ENCODE data around the gene NOX4.
"Not testable (repeated sequence)": the region's sequence is repeated elsewhere in the genome, so short reads cannot be mapped to it uniquely, and the experiment has no call there.

NOX4 gene

DNA sequence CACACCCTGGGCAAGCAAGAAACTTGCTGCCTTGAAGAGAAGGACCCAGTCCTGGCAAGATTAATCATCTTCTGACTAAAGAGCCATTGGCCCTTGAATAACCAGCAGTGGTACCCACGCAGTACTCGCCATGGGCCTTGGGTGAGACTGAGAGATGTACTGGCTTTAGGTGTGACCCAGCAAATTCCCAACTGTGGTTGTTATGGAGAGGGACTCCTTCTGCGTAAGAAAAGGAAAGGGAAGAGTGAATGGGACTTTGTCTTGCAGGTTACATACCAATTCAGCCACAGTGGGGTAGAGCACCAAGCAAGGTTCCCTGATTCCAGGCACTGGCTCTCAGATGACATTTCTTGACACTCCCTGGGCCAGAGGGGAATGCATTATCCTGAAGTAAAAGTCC lies 80.1 kb downstream of the NOX4 start:
- not testable (repeated sequence) for H3K36me3 Mint-ChIP-seq (ENCODE audit: insufficient read depth); H3K4me3 Mint-ChIP-seq; H3K4me1 Mint-ChIP-seq; DNase-seq (ENCODE audit: low spot score in 2 of 2); ATAC-seq (replicated peaks; ENCODE audit: extremely low read depth, poor library complexity, severe bottlenecking); H3K27me3 Mint-ChIP-seq; H3K27ac Mint-ChIP-seq (ENCODE audit: low read depth)
- H3K9me3 Mint-ChIP-seq, result peaks cover 11% of the 10 kb centered on the region

GRCh38 chr11:89410666-89411065 lies 80.5 kb downstream of the NOX4 start:
- ATAC-seq (replicated peaks; ENCODE audit: extremely low read depth, poor library complexity, severe bottlenecking); H3K4me1 Mint-ChIP-seq; H3K27me3 Mint-ChIP-seq; H3K36me3 Mint-ChIP-seq (ENCODE audit: insufficient read depth); DNase-seq (ENCODE audit: low spot score in 2 of 2); H3K27ac Mint-ChIP-seq (ENCODE audit: low read depth); H3K4me3 Mint-ChIP-seq: not testable (repeated sequence)
- peaks cover 11% of the 10 kb centered on the region for H3K9me3 Mint-ChIP-seq

- not testable (repeated sequence) for H3K27ac Mint-ChIP-seq (ENCODE audit: low read depth); H3K4me3 Mint-ChIP-seq; DNase-seq (ENCODE audit: low spot score in 2 of 2); H3K36me3 Mint-ChIP-seq (ENCODE audit: insufficient read depth); ATAC-seq (replicated peaks; ENCODE audit: extremely low read depth, poor library complexity, severe bottlenecking); H3K27me3 Mint-ChIP-seq; H3K4me1 Mint-ChIP-seq; H3K9me3 Mint-ChIP-seq
These were observed 82.7 kb downstream of the NOX4 start for GRCh38 chr11:89408441-89408840.

DNA sequence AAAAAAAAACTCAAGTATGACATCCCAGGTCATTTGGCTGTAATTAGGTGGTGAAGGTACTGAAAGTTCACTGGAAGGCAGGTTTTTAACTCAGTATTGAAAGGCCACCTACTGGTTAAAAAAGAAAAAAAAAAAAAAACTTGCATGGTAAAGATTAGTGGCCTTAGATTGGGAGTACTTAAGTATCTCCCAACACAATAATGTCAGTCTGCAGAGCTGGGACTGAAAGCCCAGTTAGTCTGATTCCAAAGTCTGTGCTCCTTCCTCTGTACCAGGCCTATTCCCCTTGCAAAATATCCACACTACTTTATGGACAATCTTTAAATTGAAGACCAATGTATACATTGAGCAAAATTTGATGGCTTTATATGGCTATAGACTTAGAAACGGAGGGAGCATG lies 85.5 kb downstream of the NOX4 start:
- H3K9me3 Mint-ChIP-seq, result no peaks in the 10 kb centered on the region
- no peaks in the 10 kb centered on the region for H3K27me3 Mint-ChIP-seq
- no peaks in the 10 kb centered on the region for H3K36me3 Mint-ChIP-seq (ENCODE audit: insufficient read depth)
- no peaks in the 10 kb centered on the region for H3K4me1 Mint-ChIP-seq
- no peak overlapping the region for H3K27ac Mint-ChIP-seq (ENCODE audit: low read depth)
- ATAC-seq (replicated peaks; ENCODE audit: extremely low read depth, poor library complexity, severe bottlenecking), result no peak
- DNase-seq (ENCODE audit: low spot score in 2 of 2), result no peak
- no peak overlapping the region for H3K4me3 Mint-ChIP-seq

GRCh38 chr11:89391654-89392053 lies 99.5 kb downstream of the NOX4 start:
- not testable (repeated sequence) for H3K36me3 Mint-ChIP-seq (ENCODE audit: insufficient read depth); H3K9me3 Mint-ChIP-seq; H3K4me3 Mint-ChIP-seq; DNase-seq (ENCODE audit: low spot score in 2 of 2); H3K27me3 Mint-ChIP-seq; H3K27ac Mint-ChIP-seq (ENCODE audit: low read depth); H3K4me1 Mint-ChIP-seq; ATAC-seq (replicated peaks; ENCODE audit: extremely low read depth, poor library complexity, severe bottlenecking)

DNA sequence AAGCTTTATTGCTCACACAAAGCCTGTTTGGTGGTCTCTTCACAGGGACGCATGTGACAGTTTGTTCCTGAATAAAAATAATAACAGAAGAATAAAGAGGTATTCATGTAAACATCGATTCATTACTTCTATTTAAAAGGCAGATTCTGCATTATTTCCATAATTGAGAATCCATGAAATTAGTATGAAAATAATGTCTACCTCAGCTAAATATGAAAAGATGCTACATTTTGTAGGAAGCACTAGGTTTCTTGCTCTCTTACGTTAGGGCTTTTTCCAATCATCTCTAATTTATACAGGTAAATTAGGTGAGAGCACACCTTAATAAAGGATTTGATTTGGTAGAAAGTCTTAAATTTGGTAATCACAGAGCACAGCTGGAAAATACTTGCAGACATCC lies 103.7 kb downstream of the NOX4 start:
- not testable (repeated sequence) for H3K27me3 Mint-ChIP-seq; H3K9me3 Mint-ChIP-seq; H3K4me3 Mint-ChIP-seq; H3K27ac Mint-ChIP-seq (ENCODE audit: low read depth); H3K4me1 Mint-ChIP-seq; ATAC-seq (replicated peaks; ENCODE audit: extremely low read depth, poor library complexity, severe bottlenecking); DNase-seq (ENCODE audit: low spot score in 2 of 2); H3K36me3 Mint-ChIP-seq (ENCODE audit: insufficient read depth)

- DNase-seq (ENCODE audit: low spot score in 2 of 2); ATAC-seq (replicated peaks; ENCODE audit: extremely low read depth, poor library complexity, severe bottlenecking); H3K36me3 Mint-ChIP-seq (ENCODE audit: insufficient read depth); H3K27me3 Mint-ChIP-seq; H3K4me1 Mint-ChIP-seq; H3K27ac Mint-ChIP-seq (ENCODE audit: low read depth); H3K4me3 Mint-ChIP-seq: not testable (repeated sequence)
- H3K9me3 Mint-ChIP-seq, result peaks cover 28% of the 10 kb centered on the region
These were observed 108.2 kb downstream of the NOX4 start for GRCh38 chr11:89382986-89383385.

GRCh38 chr11:89381094-89381493 lies 110.1 kb downstream of the NOX4 start:
- Mint-ChIP-seq H3K9me3 (peaks cover 30% of the 10 kb centered on the region), H3K4me3 (no peak overlapping the region), H3K27ac (ENCODE audit: low read depth) (no peak overlapping the region), H3K27me3 (no peaks in the 10 kb centered on the region), H3K36me3 (ENCODE audit: insufficient read depth) (no peaks in the 10 kb centered on the region), H3K4me1 (no peaks in the 10 kb centered on the region)
- no peak for ATAC-seq (replicated peaks; ENCODE audit: extremely low read depth, poor library complexity, severe bottlenecking)
- no peak for DNase-seq (ENCODE audit: low spot score in 2 of 2)

DNA sequence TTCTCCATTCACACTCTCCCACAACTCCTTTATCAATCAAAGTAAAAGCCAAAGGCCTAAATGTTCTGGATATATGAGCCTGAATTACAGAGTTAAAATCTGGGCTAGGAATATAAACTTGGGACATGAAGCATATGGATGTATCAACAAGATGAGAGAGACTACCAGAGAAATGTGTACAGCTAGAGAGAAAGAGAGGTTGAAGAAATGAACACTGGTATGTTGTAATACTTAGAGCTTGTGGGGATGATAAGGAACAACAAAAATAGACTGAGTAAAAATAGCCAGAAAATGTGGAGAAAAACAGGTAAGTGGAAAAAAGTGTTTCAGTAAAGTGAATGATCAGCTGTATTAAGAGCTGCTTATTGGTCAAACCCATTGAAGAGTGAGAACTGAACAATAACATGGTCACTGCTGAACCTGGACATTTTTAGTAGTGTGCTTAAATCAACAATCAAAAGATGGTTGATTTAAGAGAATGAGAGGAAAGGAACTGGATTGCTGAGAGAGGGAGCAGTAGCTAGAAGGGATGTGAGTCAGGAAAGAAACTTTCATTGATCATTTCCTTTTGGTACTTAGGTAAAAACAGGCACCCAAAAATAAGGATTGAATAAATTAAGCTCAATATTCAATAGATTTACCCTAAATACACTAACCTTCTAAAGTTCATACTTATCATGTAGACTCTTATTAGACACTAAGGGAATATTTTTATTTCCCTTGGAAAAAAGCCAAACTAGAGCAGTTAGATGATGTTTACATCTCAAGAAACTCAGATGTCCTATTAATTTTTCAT lies 111.0 kb downstream of the NOX4 start:
- H3K27ac Mint-ChIP-seq (ENCODE audit: low read depth); DNase-seq (ENCODE audit: low spot score in 2 of 2); H3K4me1 Mint-ChIP-seq; ATAC-seq (replicated peaks; ENCODE audit: extremely low read depth, poor library complexity, severe bottlenecking); H3K36me3 Mint-ChIP-seq (ENCODE audit: insufficient read depth); H3K4me3 Mint-ChIP-seq; H3K27me3 Mint-ChIP-seq: not testable (repeated sequence)
- H3K9me3 Mint-ChIP-seq, result peaks cover 30% of the 10 kb centered on the region

DNA sequence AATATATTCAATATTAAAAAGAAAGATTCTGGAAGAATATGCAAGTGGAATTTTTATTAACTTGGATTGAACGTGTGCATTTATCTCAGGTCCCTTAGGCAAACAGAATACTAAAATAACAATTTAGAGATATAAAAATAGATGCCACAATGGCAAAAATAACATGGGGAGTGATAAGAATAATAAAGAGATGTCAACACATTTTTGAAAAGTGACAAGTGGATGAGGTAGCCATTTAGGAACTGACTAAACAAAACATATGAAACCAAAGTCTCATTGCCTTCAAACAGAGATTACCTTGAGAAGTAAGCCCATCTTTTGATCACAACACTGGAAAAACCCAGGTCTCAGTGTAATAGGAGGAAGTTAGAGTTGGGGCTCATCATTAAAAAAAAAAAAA lies 112.2 kb downstream of the NOX4 start:
- not testable (repeated sequence) for H3K27me3 Mint-ChIP-seq; H3K36me3 Mint-ChIP-seq (ENCODE audit: insufficient read depth); H3K27ac Mint-ChIP-seq (ENCODE audit: low read depth); H3K4me1 Mint-ChIP-seq; DNase-seq (ENCODE audit: low spot score in 2 of 2); ATAC-seq (replicated peaks; ENCODE audit: extremely low read depth, poor library complexity, severe bottlenecking); H3K4me3 Mint-ChIP-seq
- H3K9me3 Mint-ChIP-seq, result peaks cover 30% of the 10 kb centered on the region

DNA sequence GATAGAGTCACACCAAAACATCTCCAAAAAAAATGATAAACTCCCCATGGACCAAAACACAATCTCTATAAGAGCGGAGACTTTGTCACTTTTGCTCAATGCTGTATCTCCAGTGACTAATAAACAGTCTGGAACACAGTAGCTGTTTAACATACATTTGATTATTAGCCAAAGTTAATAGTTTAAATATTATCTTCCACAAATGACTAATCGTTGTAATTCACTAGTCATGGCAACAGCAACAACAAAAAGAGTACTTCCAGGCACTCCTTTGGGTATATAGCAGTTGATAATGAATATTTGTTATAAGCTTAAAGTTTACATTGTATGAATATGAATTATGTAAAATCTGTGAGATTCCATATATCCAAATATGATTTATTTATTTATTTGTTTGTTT lies 121.8 kb downstream of the NOX4 start:
- H3K4me1 Mint-ChIP-seq; ATAC-seq (replicated peaks; ENCODE audit: extremely low read depth, poor library complexity, severe bottlenecking); H3K4me3 Mint-ChIP-seq; DNase-seq (ENCODE audit: low spot score in 2 of 2); H3K27ac Mint-ChIP-seq (ENCODE audit: low read depth); H3K27me3 Mint-ChIP-seq; H3K36me3 Mint-ChIP-seq (ENCODE audit: insufficient read depth): not testable (repeated sequence)
- H3K9me3 Mint-ChIP-seq, result peaks cover 18% of the 10 kb centered on the region

DNA sequence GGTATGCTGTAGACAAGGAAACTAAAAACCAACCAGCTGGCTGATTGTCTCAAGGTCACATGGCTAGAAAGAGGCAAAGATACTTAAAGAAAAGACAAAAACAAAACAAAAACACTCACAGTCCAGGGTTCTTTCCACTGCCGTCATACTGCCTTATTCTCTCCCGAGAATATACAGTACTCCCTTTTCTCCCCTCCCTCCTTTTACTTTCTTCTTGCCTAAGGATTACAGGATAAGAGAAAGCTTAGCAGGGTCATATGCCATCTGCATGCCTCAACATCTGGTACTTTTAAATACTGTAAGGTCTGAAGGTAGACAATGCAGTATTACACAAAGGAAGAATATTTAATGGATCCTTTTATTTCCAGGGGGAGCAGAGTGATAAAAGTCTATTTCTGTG lies 126.3 kb downstream of the NOX4 start:
- H3K9me3 Mint-ChIP-seq, result peaks cover 13% of the 10 kb centered on the region
- not testable (repeated sequence) for DNase-seq (ENCODE audit: low spot score in 2 of 2); H3K27me3 Mint-ChIP-seq; H3K4me1 Mint-ChIP-seq; H3K4me3 Mint-ChIP-seq; H3K36me3 Mint-ChIP-seq (ENCODE audit: insufficient read depth); H3K27ac Mint-ChIP-seq (ENCODE audit: low read depth); ATAC-seq (replicated peaks; ENCODE audit: extremely low read depth, poor library complexity, severe bottlenecking)

DNA sequence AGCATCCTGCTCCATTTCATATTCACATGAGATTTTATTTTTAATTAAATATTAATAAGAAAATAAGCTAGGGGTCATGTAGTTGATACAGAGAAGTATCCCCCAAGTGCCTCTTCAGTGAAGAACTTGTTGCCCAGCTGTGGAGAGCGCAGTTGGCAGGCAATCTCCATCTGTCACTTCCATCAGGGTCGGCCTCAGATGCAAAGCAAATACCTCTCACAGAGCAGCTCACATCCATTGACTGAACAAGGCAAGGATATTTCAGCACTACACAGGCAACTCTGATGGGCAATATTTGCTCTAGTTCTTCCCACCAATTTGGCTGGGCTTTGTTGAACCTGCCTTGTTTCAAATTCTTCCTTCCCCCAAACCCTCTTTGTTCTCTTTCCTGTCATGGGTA lies 129.4 kb downstream of the NOX4 start:
- DNase-seq (ENCODE audit: low spot score in 2 of 2) (no peak), ATAC-seq (replicated peaks; ENCODE audit: extremely low read depth, poor library complexity, severe bottlenecking) (no peak)
- Mint-ChIP-seq H3K4me3 (no peak overlapping the region), H3K9me3 (peaks cover 5% of the 10 kb centered on the region), H3K27ac (ENCODE audit: low read depth) (no peak overlapping the region), H3K4me1 (no peaks in the 10 kb centered on the region), H3K27me3 (no peaks in the 10 kb centered on the region), H3K36me3 (ENCODE audit: insufficient read depth) (no peaks in the 10 kb centered on the region)

Data from central memory CD8-positive, alpha-beta T cell (primary cell).